ENCODE measurements around the gene IL1A. TPM values are rescaled to one million over a fixed set of nuclear protein-coding genes. Genes with fewer than 3 reads are reported as not detected.

The IL1A gene
- total RNA-seq, 1 experiment from 2014 or later, result 0.10 TPM

DNA sequence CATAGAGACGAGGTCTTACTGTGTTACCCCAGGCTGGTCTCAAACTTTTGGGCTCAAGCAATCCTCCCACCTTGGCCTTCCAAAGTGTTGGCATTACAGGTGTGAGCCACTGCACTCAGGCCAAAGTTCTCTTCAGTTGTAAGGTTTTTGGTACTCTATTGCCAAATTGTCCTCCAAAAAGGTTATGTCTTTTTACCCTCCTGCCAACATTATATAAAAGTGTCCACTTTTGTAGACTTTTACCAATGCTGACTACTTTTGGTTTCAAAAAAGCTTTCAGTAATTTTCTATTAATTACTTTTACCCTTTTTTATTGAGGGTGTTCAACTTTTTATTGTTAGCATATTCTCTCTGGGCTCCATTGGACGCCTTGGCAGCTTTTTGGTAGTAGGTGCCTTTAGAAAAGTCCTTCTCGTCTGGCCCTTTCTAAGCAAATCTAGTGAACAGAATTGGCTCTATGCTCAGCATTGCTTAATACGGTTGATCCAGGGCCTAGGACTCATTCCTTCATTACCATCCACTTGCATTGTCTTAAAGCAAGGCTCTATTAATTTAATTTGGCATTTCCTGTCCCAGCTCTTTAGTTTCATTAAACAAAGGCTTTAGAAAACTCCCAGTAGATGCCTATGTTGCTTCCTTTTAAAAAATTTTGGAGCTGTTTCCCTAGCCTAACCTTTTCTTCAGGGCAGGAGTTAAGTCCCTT is 16.7 kb upstream of the IL1A start:
- Histone ChIP-seq H3K36me3 (ENCODE audit: control insufficient read depth in 1 of 2, insufficient read depth in 2 of 2, low read length in 2 of 2) (no peaks in the 10 kb centered on the region), H3K4me3 (replicated peaks in 1 of 2; ENCODE audit: low read depth in 1 of 2, low read length in 2 of 2) (no peak overlapping the region), H3K79me2 (ENCODE audit: insufficient read depth, low read length) (no peaks in the 10 kb centered on the region), H3K27ac (ENCODE audit: low read depth, low read length) (no peak overlapping the region), H3K4me1 (ENCODE audit: control insufficient read depth in 1 of 2, insufficient read depth in 2 of 2, low read length in 2 of 2) (no peaks in the 10 kb centered on the region), H4K20me1 (ENCODE audit: insufficient read depth) (no peaks in the 10 kb centered on the region), H3K27me3 (ENCODE audit: insufficient read depth, low read length) (no peaks in the 10 kb centered on the region), H3K9me2 (ENCODE audit: insufficient read depth) (no peaks in the 10 kb centered on the region), H3K9me3 (ENCODE audit: control insufficient read depth in 1 of 2, insufficient read depth in 1 of 2, low read depth in 1 of 2, low read length in 2 of 2) (no peaks in the 10 kb centered on the region), H3K4me2 (ENCODE audit: low read length) (no peak overlapping the region), H3K9ac (ENCODE audit: low read length) (no peak overlapping the region), H2AFZ (ENCODE audit: low read depth, low read length, poor library complexity, severe bottlenecking) (no peak overlapping the region)
- CTCF ChIA-PET, result interaction anchor here (0.7 kb wide), 1 partner anchor 140 kb away, joined by 3 read pairs; no protein-coding TSS in a partner anchor
- POLR2A ChIA-PET, result no interaction called here
- DNase-seq (ENCODE audit: low read depth, low spot score) (no peak), ATAC-seq (no peak)
- intact Hi-C loops (cut with micrococcal nuclease), result no loop called here
- no peak for TF ChIP-seq CBX3 (IDR thresholded peaks at IDR 0.05; ENCODE audit: low read depth)
- TF ChIP-seq POLR2A (IDR thresholded peaks at IDR 0.05; ENCODE audit: borderline replicate concordance, extremely low read depth, insufficient read depth, insufficient read length), result no peak
- no peak for TF ChIP-seq EZH2phosphoT487 (IDR thresholded peaks at IDR 0.05; ENCODE audit: borderline replicate concordance)
- no peak for TF ChIP-seq EGR1 (IDR thresholded peaks at IDR 0.05; ENCODE audit: low read depth)
- no peak for TF ChIP-seq TCF7L2 (IDR thresholded peaks at IDR 0.05; ENCODE audit: borderline replicate concordance, extremely low read depth, insufficient read depth, insufficient read length)
- no peak for TF ChIP-seq CEBPB (IDR thresholded peaks at IDR 0.05; ENCODE audit: low read depth)
- no peak for TF ChIP-seq JUND (IDR thresholded peaks at IDR 0.05)
- TF ChIP-seq, protein P1, sequence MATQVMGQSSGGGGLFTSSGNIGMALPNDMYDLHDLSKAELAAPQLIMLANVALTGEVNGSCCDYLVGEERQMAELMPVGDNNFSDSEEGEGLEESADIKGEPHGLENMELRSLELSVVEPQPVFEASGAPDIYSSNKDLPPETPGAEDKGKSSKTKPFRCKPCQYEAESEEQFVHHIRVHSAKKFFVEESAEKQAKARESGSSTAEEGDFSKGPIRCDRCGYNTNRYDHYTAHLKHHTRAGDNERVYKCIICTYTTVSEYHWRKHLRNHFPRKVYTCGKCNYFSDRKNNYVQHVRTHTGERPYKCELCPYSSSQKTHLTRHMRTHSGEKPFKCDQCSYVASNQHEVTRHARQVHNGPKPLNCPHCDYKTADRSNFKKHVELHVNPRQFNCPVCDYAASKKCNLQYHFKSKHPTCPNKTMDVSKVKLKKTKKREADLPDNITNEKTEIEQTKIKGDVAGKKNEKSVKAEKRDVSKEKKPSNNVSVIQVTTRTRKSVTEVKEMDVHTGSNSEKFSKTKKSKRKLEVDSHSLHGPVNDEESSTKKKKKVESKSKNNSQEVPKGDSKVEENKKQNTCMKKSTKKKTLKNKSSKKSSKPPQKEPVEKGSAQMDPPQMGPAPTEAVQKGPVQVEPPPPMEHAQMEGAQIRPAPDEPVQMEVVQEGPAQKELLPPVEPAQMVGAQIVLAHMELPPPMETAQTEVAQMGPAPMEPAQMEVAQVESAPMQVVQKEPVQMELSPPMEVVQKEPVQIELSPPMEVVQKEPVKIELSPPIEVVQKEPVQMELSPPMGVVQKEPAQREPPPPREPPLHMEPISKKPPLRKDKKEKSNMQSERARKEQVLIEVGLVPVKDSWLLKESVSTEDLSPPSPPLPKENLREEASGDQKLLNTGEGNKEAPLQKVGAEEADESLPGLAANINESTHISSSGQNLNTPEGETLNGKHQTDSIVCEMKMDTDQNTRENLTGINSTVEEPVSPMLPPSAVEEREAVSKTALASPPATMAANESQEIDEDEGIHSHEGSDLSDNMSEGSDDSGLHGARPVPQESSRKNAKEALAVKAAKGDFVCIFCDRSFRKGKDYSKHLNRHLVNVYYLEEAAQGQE (IDR thresholded peaks at IDR 0.05; ENCODE audit: low read depth), result no peak
- RAD21 ChIA-PET (ENCODE audit: low non-redundant PET in 1 of 2, low total read pairs in 2 of 2, uncharacterized antibody in 2 of 2, unreplicated experiment in 2 of 2), result no interaction called here
- BruUV-seq (replicated peaks), result no TSS peak

All from HCT116 (cell line).